Erythroblast (primary cell): ENCODE measurements around the gene DKC1.

Source experiments
- GATA1 ChIP-seq: IDR thresholded peaks from 2 replicates; pipeline ENCODE4 v1.6.1; 2011; ENCODE audit warnings: low read depth, mild to moderate bottlenecking, control low read depth, low read length, moderate library complexity
- POLR2A ChIP-seq: IDR thresholded peaks from 2 replicates; pipeline ENCODE4 v1.6.1; 2011; ENCODE audit warnings: mild to moderate bottlenecking, low read length

DNA sequence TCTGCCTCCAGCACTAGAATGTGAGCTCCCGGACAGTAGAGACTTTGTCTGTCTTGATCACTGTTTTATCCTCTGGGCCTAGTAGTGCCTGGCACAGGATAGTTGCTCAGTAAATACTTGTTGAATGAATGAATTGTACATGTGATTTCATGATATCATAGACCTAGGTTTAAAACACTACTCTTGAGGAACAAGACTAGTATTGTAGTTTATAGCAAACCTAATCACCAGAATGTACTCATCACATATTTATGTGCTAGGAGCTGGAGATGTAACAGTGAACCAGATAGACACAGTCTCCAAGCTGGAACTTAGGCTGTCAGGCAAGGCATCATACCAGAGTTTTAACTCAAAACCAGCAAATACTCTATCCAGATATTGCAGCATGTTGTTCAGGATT lies 35.2 kb upstream of the DKC1 start:
- TF ChIP-seq POLR2A (no peak), GATA1 (no peak)
